ENCODE results near the gene SPHK2.
A peak's percentile ranks its signal among the peaks of the same experiment; 100 is the strongest.

SPHK2 gene

GRCh38 chr19:48606463-48607358 lies 12.6 kb upstream of the SPHK2 start, which contains the start of gene SPACA4:
Gene SPACA4, plus strand, starts transcription at chr19:48606742. Its CDS starts 237 bp downstream, at chr19:48606979.
- no peak for DNase-seq

- no peak for DNase-seq
These were observed 11.9 kb upstream of the SPHK2 start for GRCh38 chr19:48607359-48607755.

- peak; percentile 38 for DNase-seq
These were observed 10.5 kb upstream of the SPHK2 start for GRCh38 chr19:48608798-48609263.

- no peak for DNase-seq
These were observed 9.7 kb upstream of the SPHK2 start for GRCh38 chr19:48609571-48610108.

GRCh38 chr19:48611872-48612271 lies 7.4 kb upstream of the SPHK2 start:
- DNase-seq = no peak

GRCh38 chr19:48613024-48613851 lies 6.1 kb upstream of the SPHK2 start:
- no peak for DNase-seq

- no peak for DNase-seq
These were observed 5.4 kb upstream of the SPHK2 start for GRCh38 chr19:48613852-48614435.

- DNase-seq = peak; percentile 1
These were observed 4.7 kb upstream of the SPHK2 start, which contains the start of gene FAM83E for GRCh38 chr19:48614436-48615230. Gene FAM83E, minus strand, starts transcription at chr19:48615076. Its CDS starts 1,704 bp downstream, at chr19:48613372.

- no peak for DNase-seq
These were observed 3.9 kb upstream of the SPHK2 start for GRCh38 chr19:48615231-48616040.

- no peak for DNase-seq
These were observed 3.3 kb upstream of the SPHK2 start for GRCh38 chr19:48616041-48616436.

GRCh38 chr19:48616491-48617056 lies 2.7 kb upstream of the SPHK2 start:
- DNase-seq = no peak

- DNase-seq = no peak
These were observed 2.0 kb upstream of the SPHK2 start for GRCh38 chr19:48617146-48617937.

- DNase-seq = no peak
These were observed 909 bp upstream of the SPHK2 start for GRCh38 chr19:48618278-48618915.

GRCh38 chr19:48619692-48620585 lies 633 bp downstream of the SPHK2 start:
- DNase-seq = peak; percentile 38

- no peak for DNase-seq
These were observed 4.3 kb downstream of the SPHK2 start for GRCh38 chr19:48623556-48624066.

GRCh38 chr19:48624067-48624594 lies 4.8 kb downstream of the SPHK2 start:
- peak; percentile 97 for DNase-seq
